HepG2 (cell line): ENCODE data around the gene FAM78A. TPM values are rescaled to one million over a fixed set of nuclear protein-coding genes. Genes with fewer than 3 reads are reported as not detected.

Source experiments
- ATAC-seq: fragments of 200-7000 bp; cut with Tn5 transposase; 3 replicates; pipeline ENCODE4 v1.9.1; 2020; ENCODE audit warnings: mild to moderate bottlenecking, moderate library complexity
- BruUV-seq: library from RNA; stranded (reverse); fragments of 400-500 nt; replicated peaks from 2 replicates; lab custom pipeline; 2021; lab: Mats Ljungman, UMichigan
- CTCF ChIA-PET: fragments of 300-600 bp; formaldehyde crosslinking; extraction: SDS; loops from one replicate; lab custom pipeline; 2021; ENCODE audit warnings: low total read pairs, inconsistent platforms, low intra/inter-chr PET ratio; lab: Yijun Ruan, JAX
- POLR2A ChIA-PET: fragments of 350-600 bp; sonication (Branson Sonifier 250); formaldehyde crosslinking; loops from one replicate; lab custom pipeline; 2020; ENCODE audit warnings: antibody characterized with exemption, inconsistent platforms; lab: Yijun Ruan, JAX
- DNase-seq: peaks from one replicate; pipeline ENCODE4 v3.0.0-alpha.2; 2015; ENCODE audit warnings: low spot score
- FAIRE-seq: peaks from 3 replicates; lab custom pipeline; 2011; peaks lifted over from hg19 to GRCh38; lab: Jason Lieb, UNC
- H2AFZ ChIP-seq: one replicate; pipeline ENCODE4 v1.6.1; 2011; ENCODE audit warnings: low read length, inconsistent platforms
- H3K27ac ChIP-seq: fragments of 300-600 bp; 3 replicates; pipeline ENCODE4 v1.8.0; 2011; ENCODE audit warnings: mixed run types, mild to moderate bottlenecking, mixed read lengths, low read length, inconsistent platforms; ENCODE audit not compliant: insufficient read depth; ENCODE audit errors: extremely low read length
- H3K27me3 ChIP-seq, 2 experiments: fragments of 200-600 bp in 1 of 2; 2 replicates in 1 of 2; 3 replicates in 1 of 2; pipeline versions ENCODE4 v1.6.0 to v1.8.0; 2011; ENCODE audit warnings: low read length in 2 of 2, mild to moderate bottlenecking in 2 of 2, moderate library complexity in 2 of 2, inconsistent platforms in 1 of 2; ENCODE audit not compliant: insufficient read depth in 2 of 2, control insufficient read depth in 1 of 2
- H3K36me3 ChIP-seq, 2 experiments: fragments of 200-600 bp in 1 of 2; replicated peaks in 1 of 2; 2 replicates in 1 of 2; 3 replicates in 1 of 2; pipeline versions ENCODE4 v1.5.1 to v1.8.0; 2011; ENCODE audit warnings: low read length in 2 of 2, inconsistent platforms in 1 of 2; ENCODE audit not compliant: insufficient read depth in 2 of 2, control insufficient read depth in 1 of 2
- H3K4me1 ChIP-seq: 2 replicates; pipeline ENCODE4 v1.5.1; 2012; ENCODE audit warnings: low read length, inconsistent platforms; ENCODE audit not compliant: insufficient read depth
- H3K4me2 ChIP-seq: 2 replicates; pipeline ENCODE4 v1.6.0; 2011; ENCODE audit warnings: low read depth, low read length, inconsistent platforms
- H3K4me3 ChIP-seq, 3 experiments: fragments of 200-600 bp in 1 of 3; sonication (generic), shearing (Covaris generic) in 1 of 3; replicated peaks in 1 of 3; 2 replicates each; pipeline ENCODE4 v1.5.1; 2011 to 2016; ENCODE audit warnings: low read length in 3 of 3, inconsistent platforms in 2 of 3, low read depth in 2 of 3, mild to moderate bottlenecking in 2 of 3, control low read depth in 1 of 3, mixed read lengths in 1 of 3; ENCODE audit not compliant: insufficient read depth in 1 of 3
- H3K79me2 ChIP-seq: one replicate; pipeline ENCODE4 v1.6.1; 2011; ENCODE audit warnings: low read length, inconsistent platforms; ENCODE audit not compliant: insufficient read depth
- H3K9ac ChIP-seq: 2 replicates; pipeline ENCODE4 v1.6.0; 2011; ENCODE audit warnings: mild to moderate bottlenecking, low read depth, low read length, inconsistent platforms; ENCODE audit not compliant: insufficient read depth
- H3K9me3 ChIP-seq: 2 replicates; pipeline ENCODE4 v1.5.1; 2012; ENCODE audit warnings: mild to moderate bottlenecking, low read length
- H4K20me1 ChIP-seq: 2 replicates; pipeline ENCODE4 v1.6.0; 2011; ENCODE audit warnings: inconsistent platforms, mild to moderate bottlenecking, low read length, moderate library complexity; ENCODE audit not compliant: insufficient read depth
- CREM ChIP-seq, 2 experiments: sonication (generic) in 1 of 2; formaldehyde crosslinking in 1 of 2; IDR thresholded peaks; 2 replicates each; pipeline versions ENCODE4 v1.4.0 to v1.6.1; 2016 to 2020; ENCODE audit warnings: antibody characterized with exemption in 1 of 2, mild to moderate bottlenecking in 1 of 2, missing genetic modification reagents in 1 of 2
- FOXJ3 ChIP-seq: sonication (generic); formaldehyde crosslinking; IDR thresholded peaks from 2 replicates; pipeline ENCODE4 v1.4.0; 2020; ENCODE audit warnings: missing genetic modification reagents, mild to moderate bottlenecking, borderline replicate concordance
- HDAC2 ChIP-seq: sonication (generic); formaldehyde crosslinking; IDR thresholded peaks from 2 replicates; pipeline ENCODE4 v1.4.0; 2020; ENCODE audit warnings: missing genetic modification reagents
- HMGA1 ChIP-seq: sonication (generic); formaldehyde crosslinking; conservative IDR thresholded peaks from 2 replicates; pipeline ENCODE4 v1.4.0; 2020; ENCODE audit warnings: missing genetic modification reagents
- REL ChIP-seq: sonication (generic); formaldehyde crosslinking; conservative IDR thresholded peaks from 2 replicates; pipeline ENCODE4 v1.8.0; 2022; ENCODE audit warnings: mild to moderate bottlenecking, missing genetic modification reagents, moderate library complexity
- SCMH1 ChIP-seq: sonication (generic); formaldehyde crosslinking; IDR thresholded peaks from 2 replicates; pipeline ENCODE4 v1.9.0; 2021; ENCODE audit warnings: missing genetic modification reagents, mild to moderate bottlenecking, borderline replicate concordance
- ZFP36L2 ChIP-seq: sonication (generic); formaldehyde crosslinking; IDR thresholded peaks from 2 replicates; pipeline ENCODE4 v1.4.0; 2020; ENCODE audit warnings: missing genetic modification reagents
- ZNF33A ChIP-seq: sonication (generic); formaldehyde crosslinking; IDR thresholded peaks from 2 replicates; pipeline ENCODE4 v1.5.1; 2020; ENCODE audit warnings: missing genetic modification reagents, mild to moderate bottlenecking, moderate library complexity, borderline replicate concordance
- ZNF501 ChIP-seq: sonication (generic); formaldehyde crosslinking; IDR thresholded peaks from 2 replicates; pipeline ENCODE4 v1.5.1; 2020; ENCODE audit warnings: mild to moderate bottlenecking, moderate library complexity, missing genetic modification reagents
- ZNF619 ChIP-seq: sonication (generic); formaldehyde crosslinking; IDR thresholded peaks from 2 replicates; pipeline ENCODE4 v1.4.0; 2020; ENCODE audit warnings: mild to moderate bottlenecking, missing genetic modification reagents
- ZNF629 ChIP-seq: sonication (generic); formaldehyde crosslinking; conservative IDR thresholded peaks from 2 replicates; pipeline ENCODE4 v1.5.0; 2020; ENCODE audit warnings: missing genetic modification reagents
- ZNF7 ChIP-seq: IDR thresholded peaks from 2 replicates; pipeline ENCODE4 v1.6.1; 2016; ENCODE audit warnings: missing biosample characterization, missing genetic modification reagents
- ZNF788 ChIP-seq: sonication (generic); formaldehyde crosslinking; IDR thresholded peaks from 2 replicates; pipeline ENCODE4 v1.5.0; 2020; ENCODE audit warnings: mild to moderate bottlenecking, missing genetic modification reagents, borderline replicate concordance
- WGBS: methylation state at CpG from one replicate; pipeline ENCODE4 v1.1.6; 2017; ENCODE audit warnings: low lambda C conversion rate; 5-methylcytosine and 5-hydroxymethylcytosine counted together
- in situ Hi-C: cut with HindIII; loops from 2 replicates; pipeline ENCODE4 v1.10.0; 2017; ENCODE audit warnings: low pct_unique_long_range_greater_than_20kb; ENCODE audit not compliant: extremely low pct_ligation_motif_present
- intact Hi-C: fragments of 100-400 bp; cut with micrococcal nuclease; formaldehyde crosslinking; loops from one replicate; pipeline ENCODE4 v1.10.0; 2022; ENCODE audit not compliant: unreplicated experiment
- polyA plus RNA-seq, 8 experiments: library from polyadenylated mRNA; depleted of rRNA in 3 of 8; stranded (reverse) in 7 of 8; unstranded in 1 of 8; fragments of >200 nt; fragmentation: Illumina TruSeq in 4 of 8; extraction: Trizol in 4 of 8; gene quantifications; 2 replicates each; pipeline versions ENCODE4 v1.2.1 to v1.2.3, GENCODE V29; 2011 to 2016; ENCODE audit warnings: low read depth in 4 of 8, missing spikeins in 1 of 8, mixed read lengths in 1 of 8; ENCODE audit not compliant: insufficient read depth in 1 of 8
- total RNA-seq, 5 experiments: library from RNA; depleted of rRNA; stranded (reverse); fragments of >200 nt; fragmentation: Illumina TruSeq; extraction: Trizol; gene quantifications; 2 replicates each; pipeline ENCODE4 v1.2.3, GENCODE V29; 2016; ENCODE audit warnings: low read depth in 1 of 5
- TF ChIP-seq, protein P1 (sequence below): sonication (generic); formaldehyde crosslinking; IDR thresholded peaks from 2 replicates; pipeline ENCODE4 v1.4.0; 2020; ENCODE audit warnings: missing genetic modification reagents

The FAM78A gene
- total and polyA plus RNA-seq, 2 of the 13 experiments (the other 11 are each of a cell fraction or from before 2014, with no cell fraction given), result 0.18 to 0.62 TPM

DNA sequence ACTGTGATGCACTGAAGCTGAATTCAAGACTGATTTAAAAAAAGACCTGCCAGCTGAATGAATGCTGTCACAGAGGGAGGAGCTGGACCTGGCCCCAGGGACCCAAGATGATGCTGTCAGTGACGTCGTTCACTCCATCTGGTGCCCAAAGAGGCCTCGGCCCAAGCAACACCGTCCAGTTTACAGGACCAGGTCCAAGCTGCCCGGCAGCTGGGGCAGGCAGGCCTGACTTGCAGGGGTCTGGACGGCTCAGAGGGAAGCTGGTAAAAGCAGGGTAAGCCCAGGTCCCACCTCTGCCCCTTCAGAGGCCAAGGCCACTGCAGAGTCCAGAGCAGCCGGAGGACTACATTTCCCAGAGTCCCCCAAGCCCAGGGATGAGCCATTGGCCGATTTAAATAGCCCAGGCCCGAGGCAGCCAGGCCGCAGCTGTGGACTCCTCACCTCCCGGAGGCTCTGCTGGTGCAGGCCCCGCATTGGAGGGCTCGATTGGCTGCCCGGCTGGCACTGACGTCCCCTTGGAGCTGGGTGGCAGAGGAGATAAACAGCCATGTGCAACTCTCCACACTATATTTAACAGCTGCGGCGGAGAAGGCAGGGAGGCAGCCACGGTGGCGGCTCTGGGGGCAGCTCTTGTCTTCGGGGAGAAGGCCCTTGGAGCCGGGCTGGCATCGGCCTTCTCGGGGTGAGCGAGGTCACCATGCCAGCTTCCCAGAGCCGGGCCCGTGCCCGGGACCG is 13.2 kb upstream of the FAM78A start, which contains the start of gene PLPP7 (continued):
- TF ChIP-seq REL (CRISPR knock-in tag) (no peak), ZNF501 (peak; percentile 68; the same call in 1 of the 2 replicates), HDAC2 (CRISPR knock-in tag) (no peak), ZNF788 (CRISPR knock-in tag) (no peak; the same call in 1 of the 2 replicates), ZNF619 (CRISPR knock-in tag) (no peak), SCMH1 (CRISPR knock-in tag) (no peak), ZNF33A (CRISPR knock-in tag) (no peak), HMGA1 (CRISPR knock-in tag) (no peak), FOXJ3 (no peak), CREM (IDR thresholded peaks at IDR 0.05) (peak; percentile 49), CREM (CRISPR knock-in tag; IDR thresholded peaks at IDR 0.05) (no peak)
- TF ChIP-seq, protein P1, sequence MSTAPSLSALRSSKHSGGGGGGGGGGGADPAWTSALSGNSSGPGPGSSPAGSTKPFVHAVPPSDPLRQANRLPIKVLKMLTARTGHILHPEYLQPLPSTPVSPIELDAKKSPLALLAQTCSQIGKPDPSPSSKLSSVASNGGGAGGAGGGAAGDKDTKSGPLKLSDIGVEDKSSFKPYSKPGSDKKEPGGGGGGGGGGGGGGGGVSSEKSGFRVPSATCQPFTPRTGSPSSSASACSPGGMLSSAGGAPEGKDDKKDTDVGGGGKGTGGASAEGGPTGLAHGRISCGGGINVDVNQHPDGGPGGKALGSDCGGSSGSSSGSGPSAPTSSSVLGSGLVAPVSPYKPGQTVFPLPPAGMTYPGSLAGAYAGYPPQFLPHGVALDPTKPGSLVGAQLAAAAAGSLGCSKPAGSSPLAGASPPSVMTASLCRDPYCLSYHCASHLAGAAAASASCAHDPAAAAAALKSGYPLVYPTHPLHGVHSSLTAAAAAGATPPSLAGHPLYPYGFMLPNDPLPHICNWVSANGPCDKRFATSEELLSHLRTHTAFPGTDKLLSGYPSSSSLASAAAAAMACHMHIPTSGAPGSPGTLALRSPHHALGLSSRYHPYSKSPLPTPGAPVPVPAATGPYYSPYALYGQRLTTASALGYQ (CRISPR knock-in tag), result no peak

DNA sequence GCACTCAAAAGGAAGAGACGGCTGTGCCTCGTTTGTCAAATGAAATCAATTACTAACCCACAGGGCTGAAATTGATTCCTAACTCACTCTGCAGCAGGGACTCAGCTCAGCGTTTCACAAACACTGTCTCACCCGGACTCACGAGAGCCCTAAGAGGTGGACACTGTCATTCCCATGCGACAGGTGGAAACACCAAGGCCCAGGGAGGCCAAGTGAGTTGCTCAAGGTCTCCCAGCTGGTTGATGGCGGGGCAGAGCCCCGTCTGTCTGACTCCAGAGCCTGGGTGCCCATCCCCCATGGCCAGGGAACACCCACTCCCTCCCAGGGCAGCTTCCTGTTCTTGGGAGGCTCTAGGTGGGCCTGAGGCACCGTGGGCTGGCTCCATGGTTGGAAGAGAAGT is 11.9 kb upstream of the FAM78A start:
- no peak for ATAC-seq
- Histone ChIP-seq H3K4me3 (peak overlapping the region in 1 of 3 experiments; percentile 66; a peak in 1 of 6 replicates), H3K4me1 (peaks cover 33% of the 10 kb centered on the region), H3K4me2 (0 out of 2 replicates have a peak overlapping the region, but pooled peaks have one; percentile 32), H3K27me3 (peaks cover 2 to 24% of the 10 kb centered on the region in 2 experiments; a peak in 3 of 5 replicates), H3K36me3 (no peaks in the 10 kb centered on the region), H2AFZ (no peak overlapping the region), H3K9ac (no peak overlapping the region), H3K27ac (no peak overlapping the region), H3K9me3 (no peaks in the 10 kb centered on the region), H3K79me2 (no peaks in the 10 kb centered on the region), H4K20me1 (no peaks in the 10 kb centered on the region)
- DNase-seq, result no peak
- ChIA-PET POLR2A (no interaction called here), CTCF (no interaction called here)
- in situ Hi-C loops, result no loop called here
- BruUV-seq, result no TSS peak
- intact Hi-C loops, result no loop called here
- TF ChIP-seq ZNF629 (CRISPR knock-in tag) (peak; percentile 58; the same call in 1 of the 2 replicates), ZNF7 (CRISPR knock-in tag) (peak; percentile 62; the same call in 1 of the 2 replicates), ZFP36L2 (CRISPR knock-in tag) (no peak)
- no CpG with 5 or more reads among the region's 9 CpGs for WGBS
- no peak for FAIRE-seq
